ENCODE data around the gene CENPI. TPM values are rescaled to one million over a fixed set of nuclear protein-coding genes. Genes with fewer than 3 reads are reported as not detected.

The CENPI gene
- total RNA-seq, 1 experiment from 2014 or later: 25.0 TPM

DNA sequence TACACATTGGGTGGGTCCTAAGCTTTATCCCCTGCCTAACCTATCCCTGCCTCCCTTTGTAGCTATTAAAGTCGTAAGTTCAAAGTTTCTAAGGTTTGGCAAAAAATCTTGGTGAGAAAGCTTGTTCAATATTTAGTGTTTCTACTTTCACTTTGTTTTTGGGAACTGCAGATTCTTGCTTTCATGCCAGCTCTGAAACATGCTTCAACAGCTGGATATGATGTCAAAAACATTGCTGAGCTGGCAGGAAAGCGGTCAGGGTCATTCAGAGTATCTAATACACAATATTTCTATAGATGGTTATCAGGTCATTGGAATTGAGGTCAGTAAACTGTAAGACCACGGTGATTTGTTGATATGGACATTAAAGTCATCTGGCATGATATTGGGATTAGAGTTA, 19.7 kb downstream of the CENPI start:
- no peak for DNase-seq
- Histone ChIP-seq H3K27me3 (ENCODE audit: control insufficient read depth, insufficient read depth, low read length) (no peaks in the 10 kb centered on the region), H3K36me3 (replicated peaks; ENCODE audit: control insufficient read depth, insufficient read depth, low read length) (peaks cover 1% of the 10 kb centered on the region), H3K4me3 (ENCODE audit: insufficient read depth, low read depth, low read length) (no peak overlapping the region)

DNA sequence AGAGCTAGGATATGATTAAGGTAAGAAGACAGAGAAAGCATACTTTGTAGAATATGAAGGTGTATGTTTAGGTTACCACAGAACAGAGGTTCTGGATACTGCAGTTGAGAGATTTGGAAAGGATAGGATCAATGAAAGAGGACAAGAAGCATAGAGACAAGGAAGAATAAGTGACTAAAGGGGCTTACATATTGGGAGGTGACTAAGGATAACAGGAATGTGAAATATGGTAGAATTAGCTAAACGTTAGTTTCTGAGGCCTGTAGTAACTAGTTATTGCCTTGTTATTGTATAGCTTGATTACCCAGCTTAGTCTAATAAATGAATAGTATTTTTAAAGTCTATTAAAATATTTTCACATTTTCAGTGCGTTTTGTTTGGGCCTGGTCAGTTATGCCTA, 38.2 kb downstream of the CENPI start:
- DNase-seq: no peak
- Histone ChIP-seq H3K27me3 (ENCODE audit: control insufficient read depth, insufficient read depth, low read length) (no peaks in the 10 kb centered on the region), H3K36me3 (replicated peaks; ENCODE audit: control insufficient read depth, insufficient read depth, low read length) (peaks cover 3% of the 10 kb centered on the region), H3K4me3 (ENCODE audit: insufficient read depth, low read depth, low read length) (no peak overlapping the region)

Other genes with a start within 250 kb of the CENPI start
- gene NOX1, start 223.8 kb upstream of the CENPI start, total RNA-seq (2014; rRNA removed; shearing (Covaris generic)): not detected in 2 replicates
- gene XKRX, start 169.3 kb upstream of the CENPI start, total RNA-seq (2014; rRNA removed; shearing (Covaris generic)): 0.41 and 0.90 TPM in 2 replicates
- gene ARL13A, start 128.5 kb upstream of the CENPI start, total RNA-seq (2014; rRNA removed; shearing (Covaris generic)): not detected in 2 replicates
- 9.8 and 10.6 TPM in 2 replicates for gene TRMT2B, start 46.1 kb upstream of the CENPI start, total RNA-seq (2014; rRNA removed; shearing (Covaris generic))
- gene TMEM35A, start 19.3 kb upstream of the CENPI start, total RNA-seq (2014; rRNA removed; shearing (Covaris generic)): 1.4 and 2.3 TPM in 2 replicates
- 0.17 and 0.26 TPM in 2 replicates for gene DRP2, start 121.6 kb downstream of the CENPI start, total RNA-seq (2014; rRNA removed; shearing (Covaris generic))
- gene TAF7L, start 193.1 kb downstream of the CENPI start, total RNA-seq (2014; rRNA removed; shearing (Covaris generic)): 0.11 TPM in 1 of 2 replicates, not detected in the other

Data from H7 (cell line).